ENCODE results near the gene CXCL16.

- no peak for TF ChIP-seq POLR2AphosphoS5 (IDR thresholded peaks at IDR 0.05)
- TF ChIP-seq CTCF (IDR thresholded peaks at IDR 0.05) = no peak
- no peak for TF ChIP-seq POLR2A (IDR thresholded peaks at IDR 0.05)
Observed at GRCh38 chr17:4693416-4693815, 46.3 kb downstream of the CXCL16 start.
